ENCODE data around the gene CKAP4. TPM values are rescaled to one million over a fixed set of nuclear protein-coding genes. Genes with fewer than 3 reads are reported as not detected.

Gene CKAP4
- total and polyA plus RNA-seq, 9 of the 15 experiments (the other 6 are each of a cell fraction or from before 2014, with no cell fraction given): 0.08 to 0.20 TPM; not detected in 7

DNA sequence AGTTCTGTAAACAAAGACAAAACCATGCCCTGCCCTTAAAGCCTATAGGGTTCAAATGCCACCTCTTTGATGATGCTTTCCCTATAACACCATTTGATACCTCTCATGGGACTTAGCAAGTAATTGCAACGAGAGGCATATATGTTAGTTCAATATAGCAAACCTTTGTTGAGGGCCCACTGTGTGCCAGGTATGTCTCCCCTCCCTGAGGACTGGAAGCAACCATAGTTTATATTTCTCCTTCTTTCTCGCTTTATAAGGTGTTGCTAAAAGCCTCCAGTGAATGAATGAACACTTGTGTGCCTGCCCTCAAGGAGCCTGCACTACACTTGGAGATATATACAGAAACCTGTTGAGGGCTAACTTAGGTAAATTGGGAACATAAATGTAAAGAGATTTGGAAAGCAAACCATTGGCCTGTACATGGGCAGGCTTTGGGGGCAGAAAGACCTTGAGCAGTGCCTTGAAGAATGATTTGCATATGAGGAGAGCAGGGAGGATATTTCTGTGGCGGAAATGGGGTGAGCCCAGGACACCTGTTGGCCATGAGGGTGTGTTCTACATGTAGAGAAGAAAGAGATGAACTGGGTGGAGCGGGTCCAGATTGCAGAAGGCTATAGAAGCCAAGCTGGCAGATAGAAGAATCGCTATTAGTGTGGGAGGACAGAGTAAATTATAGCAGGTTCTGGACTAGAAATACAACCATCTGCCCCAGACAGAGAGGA, 1.8 kb upstream of the CKAP4 start (continued):
- TF ChIP-seq NR1H2 (CRISPR knock-in tag; IDR thresholded peaks at IDR 0.05) (no peak), ZNF143 (CRISPR knock-in tag; IDR thresholded peaks at IDR 0.05) (no peak), ZNF253 (CRISPR knock-in tag; conservative IDR thresholded peaks at IDR 0.05) (no peak), HDAC6 (IDR thresholded peaks at IDR 0.05; ENCODE audit: low read depth, low read length) (no peak), SPI1 (IDR thresholded peaks at IDR 0.05; ENCODE audit: borderline replicate concordance, low read depth, low read length) (no peak)
- TF ChIP-seq, protein P1, sequence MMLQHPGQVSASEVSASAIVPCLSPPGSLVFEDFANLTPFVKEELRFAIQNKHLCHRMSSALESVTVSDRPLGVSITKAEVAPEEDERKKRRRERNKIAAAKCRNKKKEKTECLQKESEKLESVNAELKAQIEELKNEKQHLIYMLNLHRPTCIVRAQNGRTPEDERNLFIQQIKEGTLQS (IDR thresholded peaks at IDR 0.05): no peak
- TF ChIP-seq, protein P1 (CRISPR knock-in tag; conservative IDR thresholded peaks at IDR 0.05): no peak
- TF ChIP-seq, protein P2, sequence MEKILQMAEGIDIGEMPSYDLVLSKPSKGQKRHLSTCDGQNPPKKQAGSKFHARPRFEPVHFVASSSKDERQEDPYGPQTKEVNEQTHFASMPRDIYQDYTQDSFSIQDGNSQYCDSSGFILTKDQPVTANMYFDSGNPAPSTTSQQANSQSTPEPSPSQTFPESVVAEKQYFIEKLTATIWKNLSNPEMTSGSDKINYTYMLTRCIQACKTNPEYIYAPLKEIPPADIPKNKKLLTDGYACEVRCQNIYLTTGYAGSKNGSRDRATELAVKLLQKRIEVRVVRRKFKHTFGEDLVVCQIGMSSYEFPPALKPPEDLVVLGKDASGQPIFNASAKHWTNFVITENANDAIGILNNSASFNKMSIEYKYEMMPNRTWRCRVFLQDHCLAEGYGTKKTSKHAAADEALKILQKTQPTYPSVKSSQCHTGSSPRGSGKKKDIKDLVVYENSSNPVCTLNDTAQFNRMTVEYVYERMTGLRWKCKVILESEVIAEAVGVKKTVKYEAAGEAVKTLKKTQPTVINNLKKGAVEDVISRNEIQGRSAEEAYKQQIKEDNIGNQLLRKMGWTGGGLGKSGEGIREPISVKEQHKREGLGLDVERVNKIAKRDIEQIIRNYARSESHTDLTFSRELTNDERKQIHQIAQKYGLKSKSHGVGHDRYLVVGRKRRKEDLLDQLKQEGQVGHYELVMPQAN (IDR thresholded peaks at IDR 0.05; ENCODE audit: borderline replicate concordance): no peak

Data from K562 (cell line).